ENCODE data around the gene SND1. TPM values are rescaled to one million over a fixed set of nuclear protein-coding genes. Genes with fewer than 3 reads are reported as not detected.

Gene SND1
- total and polyA plus RNA-seq, 2 donors (not counting 3 experiments of a cell fraction or from before 2014, with no cell fraction given): 116 to 249 TPM

DNA sequence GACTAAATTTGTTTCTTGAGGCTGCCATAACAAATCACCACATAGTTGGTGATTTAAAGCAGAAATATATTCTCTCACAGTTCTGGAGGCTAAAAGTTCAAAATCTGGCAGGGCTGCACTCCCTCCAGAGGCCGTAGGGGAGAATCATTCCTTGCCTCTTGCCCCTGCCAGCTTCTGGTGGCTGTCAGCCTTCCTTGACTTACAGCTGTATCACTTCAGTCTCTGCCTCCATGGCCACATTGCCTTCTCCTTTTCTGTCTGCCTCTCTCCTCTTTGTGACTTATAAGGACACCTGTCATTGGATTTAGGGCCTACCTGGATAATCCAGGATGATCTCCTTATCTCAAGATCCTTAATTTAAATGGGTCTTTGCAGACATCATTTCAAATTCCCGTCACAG, 385.1 kb downstream of the SND1 start:
- TF ChIP-seq FOS (IDR thresholded peaks at IDR 0.05; ENCODE audit: borderline replicate concordance, insufficient read depth, low read length) (no peak), JUN (IDR thresholded peaks at IDR 0.05; ENCODE audit: borderline replicate concordance, insufficient read depth, insufficient read length, low read depth) (no peak), GATA2 (IDR thresholded peaks at IDR 0.05; ENCODE audit: insufficient read depth, insufficient read length, low read depth, low read length) (no peak), EZH2 (IDR thresholded peaks at IDR 0.05; ENCODE audit: borderline replicate concordance, low read depth, low read length, severe bottlenecking) (no peak), POLR2AphosphoS5 (IDR thresholded peaks at IDR 0.05; ENCODE audit: insufficient read depth, low read depth, low read length) (no peak), MYC (IDR thresholded peaks at IDR 0.05; ENCODE audit: low read depth, low read length) (no peak), POLR2A (IDR thresholded peaks at IDR 0.05; ENCODE audit: low read depth, low read length) (no peak)
- TF ChIP-seq, protein P1, sequence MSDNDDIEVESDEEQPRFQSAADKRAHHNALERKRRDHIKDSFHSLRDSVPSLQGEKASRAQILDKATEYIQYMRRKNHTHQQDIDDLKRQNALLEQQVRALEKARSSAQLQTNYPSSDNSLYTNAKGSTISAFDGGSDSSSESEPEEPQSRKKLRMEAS (IDR thresholded peaks at IDR 0.05; ENCODE audit: insufficient read depth, insufficient read length): no peak
- TF ChIP-seq, protein P2, sequence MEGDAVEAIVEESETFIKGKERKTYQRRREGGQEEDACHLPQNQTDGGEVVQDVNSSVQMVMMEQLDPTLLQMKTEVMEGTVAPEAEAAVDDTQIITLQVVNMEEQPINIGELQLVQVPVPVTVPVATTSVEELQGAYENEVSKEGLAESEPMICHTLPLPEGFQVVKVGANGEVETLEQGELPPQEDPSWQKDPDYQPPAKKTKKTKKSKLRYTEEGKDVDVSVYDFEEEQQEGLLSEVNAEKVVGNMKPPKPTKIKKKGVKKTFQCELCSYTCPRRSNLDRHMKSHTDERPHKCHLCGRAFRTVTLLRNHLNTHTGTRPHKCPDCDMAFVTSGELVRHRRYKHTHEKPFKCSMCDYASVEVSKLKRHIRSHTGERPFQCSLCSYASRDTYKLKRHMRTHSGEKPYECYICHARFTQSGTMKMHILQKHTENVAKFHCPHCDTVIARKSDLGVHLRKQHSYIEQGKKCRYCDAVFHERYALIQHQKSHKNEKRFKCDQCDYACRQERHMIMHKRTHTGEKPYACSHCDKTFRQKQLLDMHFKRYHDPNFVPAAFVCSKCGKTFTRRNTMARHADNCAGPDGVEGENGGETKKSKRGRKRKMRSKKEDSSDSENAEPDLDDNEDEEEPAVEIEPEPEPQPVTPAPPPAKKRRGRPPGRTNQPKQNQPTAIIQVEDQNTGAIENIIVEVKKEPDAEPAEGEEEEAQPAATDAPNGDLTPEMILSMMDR (IDR thresholded peaks at IDR 0.05; ENCODE audit: extremely low read depth in 1 of 2, insufficient read depth in 1 of 2, low read depth in 1 of 2, low read length in 2 of 2): no peak
- peaks cover 4% of the 10 kb centered on the region for H3K79me2 ChIP-seq (ENCODE audit: control insufficient read depth, insufficient read depth, low read length)
- FAIRE-seq: no peak
- ChIA-PET POLR2A (no interaction called here), CTCF (interaction anchor here (3.2 kb wide), 1 partner anchor 171 kb away, joined by 60 read pairs; no protein-coding TSS in a partner anchor)
- H3K9me3 ChIP-seq (replicated peaks; ENCODE audit: control insufficient read depth, insufficient read depth, low read length): no peaks in the 10 kb centered on the region
- BruUV-seq (replicated peaks): no TSS peak
- H3K4me3 ChIP-seq (replicated peaks in 1 of 3; ENCODE audit: insufficient read depth in 1 of 3, low read depth in 1 of 3, low read length in 3 of 3): no peak overlapping the region
- H3K27ac ChIP-seq (ENCODE audit: insufficient read depth, low read depth, low read length): no peak overlapping the region
- H3K9me1 ChIP-seq (replicated peaks; ENCODE audit: control insufficient read depth, extremely low read depth, insufficient read depth, low read length): no peaks in the 10 kb centered on the region
- dilution Hi-C loops (cut with MboI; ENCODE audit: extremely low pct_ligation_motif_present, low sequenced_read_pairs): no loop called here
- no peak overlapping the region for H3K4me2 ChIP-seq (ENCODE audit: insufficient read depth, low read length)
- no peaks in the 10 kb centered on the region for H3K27me3 ChIP-seq (ENCODE audit: control insufficient read depth in 2 of 2, insufficient read depth in 2 of 2, low read length in 2 of 2)
- no peak overlapping the region for H3K9ac ChIP-seq (replicated peaks; ENCODE audit: extremely low read depth, insufficient read depth, low read length)
- H3K36me3 ChIP-seq (ENCODE audit: control insufficient read depth in 2 of 2, extremely low read depth in 1 of 2, insufficient read depth in 2 of 2, low read length in 2 of 2): no peaks in the 10 kb centered on the region
- no peak for DNase-seq (ENCODE audit: low read depth, low spot score)
- intact Hi-C loops (cut with micrococcal nuclease): loop anchor here (10.0 kb wide), 1 partner anchor 452 kb away; the partner anchor contains the start of genes ARF5 and GCC1
- peaks cover 14% of the 10 kb centered on the region for H3K4me1 ChIP-seq (ENCODE audit: control insufficient read depth, extremely low read depth, insufficient read depth, low read length)
- H4K20me1 ChIP-seq (replicated peaks; ENCODE audit: control insufficient read depth, extremely low read depth, insufficient read depth, low read length): peaks cover 11% of the 10 kb centered on the region
- no peak overlapping the region for H2AFZ ChIP-seq (ENCODE audit: low read depth, low read length)

Data from endothelial cell of umbilical vein (primary cell).